CD4-positive, alpha-beta T cell treated with Interleukin-17A for 1 hour (primary cell): ENCODE measurements around the gene PRIM2.
"Not testable (repeated sequence)": the region's sequence is repeated elsewhere in the genome, so short reads cannot be mapped to it uniquely, and the experiment has no call there.

Source experiments
- DNase-seq: peaks from one replicate; pipeline ENCODE4 v3.0.0-alpha.2; 2020

The PRIM2 gene

GRCh38 chr6:57515171-57515570 is 197.7 kb downstream of the PRIM2 start:
- DNase-seq = not testable (repeated sequence)

DNA sequence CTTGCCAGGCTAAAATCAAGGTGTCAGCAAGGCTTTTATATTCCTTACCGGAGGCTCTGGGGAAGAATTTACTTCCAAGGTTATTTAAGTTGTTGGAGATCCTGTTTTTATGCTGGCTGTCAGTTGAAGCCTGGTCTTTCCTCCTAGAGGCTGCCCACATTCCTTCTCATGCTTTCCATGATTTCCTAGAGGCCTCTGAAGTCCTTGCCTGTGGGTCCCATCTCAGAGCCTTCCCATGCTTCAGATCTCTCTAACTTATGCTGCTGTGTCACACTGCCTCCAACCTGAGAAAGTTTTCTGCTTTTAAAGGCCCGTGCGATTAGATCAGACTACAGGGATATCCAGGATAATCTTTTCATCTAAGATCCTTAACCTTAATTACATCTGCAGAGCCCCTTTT is 198.4 kb downstream of the PRIM2 start:
- DNase-seq = not testable (repeated sequence)

- not testable (repeated sequence) for DNase-seq
These were observed 199.3 kb downstream of the PRIM2 start for GRCh38 chr6:57516776-57517175.

GRCh38 chr6:57519198-57519597 is 201.8 kb downstream of the PRIM2 start:
- DNase-seq = not testable (repeated sequence)

- not testable (repeated sequence) for DNase-seq
These were observed 203.7 kb downstream of the PRIM2 start for GRCh38 chr6:57521085-57521484.

DNA sequence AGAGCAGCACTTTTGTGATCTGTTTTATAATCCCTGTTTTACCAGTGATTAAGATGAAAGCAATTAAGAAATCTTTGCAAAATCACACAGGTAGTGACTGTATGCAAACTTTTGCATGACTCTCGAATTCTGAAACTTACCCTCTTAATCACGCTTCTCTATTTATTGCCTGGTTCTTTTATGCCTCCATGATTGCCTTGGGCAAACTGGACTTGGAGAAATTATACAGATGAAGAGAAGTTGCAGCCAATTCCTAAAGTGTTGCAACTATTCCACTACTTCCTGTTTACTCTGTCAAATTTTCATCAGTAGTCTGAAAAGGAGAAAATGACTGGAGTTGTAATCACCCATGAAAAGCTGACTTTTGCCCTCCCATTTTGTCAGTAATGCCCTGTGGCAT is 205.8 kb downstream of the PRIM2 start:
- not testable (repeated sequence) for DNase-seq

DNA sequence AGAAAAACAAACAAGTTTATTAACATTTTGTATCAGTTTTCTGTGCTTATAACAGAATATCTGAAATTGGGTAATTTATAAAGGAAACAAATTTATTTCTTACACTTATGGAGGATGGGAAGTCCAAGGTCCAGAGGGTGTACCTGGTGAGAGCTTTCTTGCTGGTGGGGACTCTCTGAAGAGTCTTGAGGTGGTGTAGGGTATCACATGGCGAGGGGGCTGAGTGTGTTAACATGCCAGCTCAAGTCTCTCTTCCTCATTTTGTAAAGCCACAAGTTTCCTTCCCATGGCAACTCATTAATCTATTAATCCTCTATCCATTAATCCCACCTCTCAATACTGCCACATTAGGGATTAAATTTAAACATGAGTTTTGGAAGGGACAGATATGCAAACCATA is 212.3 kb downstream of the PRIM2 start:
- DNase-seq = not testable (repeated sequence)

- DNase-seq = not testable (repeated sequence)
These were observed 215.2 kb downstream of the PRIM2 start for GRCh38 chr6:57532660-57533059.

DNA sequence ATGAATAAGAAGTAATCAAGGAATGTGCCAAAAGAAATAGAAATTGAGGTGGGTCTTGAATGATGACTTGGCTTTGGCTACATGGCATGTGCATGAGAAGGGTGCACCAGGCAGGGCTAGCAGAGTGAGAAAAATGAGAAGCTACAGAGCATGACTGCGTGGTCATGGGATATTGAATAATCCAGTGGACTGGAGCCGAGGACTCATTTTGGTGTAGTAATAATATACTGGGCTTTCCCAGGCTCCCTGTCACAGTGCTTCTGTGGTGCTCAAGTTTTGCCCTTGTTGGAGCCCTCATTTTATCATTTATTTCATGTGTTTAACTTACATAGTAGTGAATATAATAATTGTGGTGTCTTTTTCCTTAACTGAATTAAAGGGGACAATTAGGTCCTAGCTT is 217.7 kb downstream of the PRIM2 start:
- not testable (repeated sequence) for DNase-seq

- not testable (repeated sequence) for DNase-seq
These were observed 218.6 kb downstream of the PRIM2 start for GRCh38 chr6:57535994-57536393.

- not testable (repeated sequence) for DNase-seq
These were observed 220.5 kb downstream of the PRIM2 start for GRCh38 chr6:57537916-57538315.

- DNase-seq = not testable (repeated sequence)
These were observed 234.5 kb downstream of the PRIM2 start for GRCh38 chr6:57551961-57552360.

DNA sequence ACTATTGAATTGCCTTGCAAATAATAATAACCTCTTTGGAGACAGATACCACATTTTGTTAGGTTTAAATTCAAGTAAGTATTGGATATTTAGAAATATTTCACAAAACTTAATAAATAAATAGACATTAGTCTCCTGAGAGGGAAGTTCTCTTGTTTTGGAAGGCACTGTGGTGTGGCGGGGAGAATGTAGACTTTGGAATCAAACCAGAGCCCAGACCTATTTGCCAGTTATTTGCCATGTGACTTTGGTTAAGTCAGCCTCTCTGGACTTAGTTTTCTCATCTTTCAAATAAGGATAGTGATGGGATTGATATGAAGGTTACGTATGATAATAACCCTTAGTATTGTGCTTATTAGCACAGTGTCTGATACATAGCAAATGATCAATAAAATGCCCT is 240.4 kb downstream of the PRIM2 start:
- DNase-seq = not testable (repeated sequence)

DNA sequence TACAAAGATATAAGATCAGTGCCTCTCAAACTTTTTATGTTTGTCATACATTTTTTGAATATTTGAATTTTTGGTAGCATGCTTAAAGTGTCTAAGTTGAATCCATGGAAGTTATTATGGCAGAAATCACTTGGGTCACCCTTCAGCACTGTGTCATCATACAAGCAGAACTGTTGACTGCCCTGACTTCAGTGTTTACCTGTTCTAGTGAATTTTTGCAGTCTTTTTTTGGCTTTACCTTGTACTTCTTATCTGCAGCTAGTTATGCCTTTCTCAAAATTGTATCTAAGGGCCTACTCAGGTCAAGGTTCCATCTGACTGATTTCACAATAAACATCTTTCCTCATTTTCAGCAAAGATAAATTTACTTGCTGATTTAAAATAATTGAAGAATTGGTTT is 241.7 kb downstream of the PRIM2 start:
- DNase-seq = not testable (repeated sequence)

GRCh38 chr6:57562233-57562632 is 244.8 kb downstream of the PRIM2 start:
- DNase-seq = not testable (repeated sequence)

- not testable (repeated sequence) for DNase-seq
These were observed 254.7 kb downstream of the PRIM2 start for GRCh38 chr6:57572119-57572518.

DNA sequence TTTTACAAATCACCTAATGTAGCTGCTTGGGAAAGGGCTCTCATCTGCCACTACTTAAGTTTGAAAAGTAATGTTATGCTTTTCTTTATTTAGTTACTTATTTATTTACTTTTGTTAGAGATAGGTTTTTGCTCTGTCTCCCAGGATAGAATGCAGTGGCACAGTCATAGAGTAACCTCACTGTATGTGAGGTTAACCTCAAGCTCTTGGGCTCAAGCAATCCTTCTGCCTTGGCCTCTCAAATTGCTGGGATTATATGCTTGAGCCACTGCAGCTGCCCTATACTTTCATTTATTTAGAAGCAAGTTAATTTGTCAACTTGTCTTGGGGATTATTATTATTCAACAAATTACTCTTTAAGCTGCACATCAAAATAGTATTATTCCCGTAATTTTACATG is 255.4 kb downstream of the PRIM2 start:
- DNase-seq = not testable (repeated sequence)

DNA sequence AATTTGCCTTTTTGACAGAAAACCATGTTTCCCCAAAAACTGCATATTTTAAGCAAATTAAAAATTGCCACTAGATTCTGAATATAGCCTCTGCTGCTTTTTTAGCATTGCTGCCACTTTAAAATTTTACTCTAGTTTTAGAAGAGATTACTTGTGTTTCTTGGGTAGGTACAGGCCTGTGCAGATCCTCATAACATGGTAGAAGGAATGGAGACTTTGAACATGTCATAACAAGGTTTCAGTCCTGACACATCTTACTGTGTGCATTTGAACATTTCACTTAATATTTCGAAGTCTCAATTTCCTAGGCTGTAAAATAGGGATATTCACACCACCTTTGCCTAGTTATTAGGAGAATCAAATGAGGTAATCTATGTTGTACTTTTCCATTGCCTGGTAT is 259.6 kb downstream of the PRIM2 start:
- DNase-seq = not testable (repeated sequence)

DNA sequence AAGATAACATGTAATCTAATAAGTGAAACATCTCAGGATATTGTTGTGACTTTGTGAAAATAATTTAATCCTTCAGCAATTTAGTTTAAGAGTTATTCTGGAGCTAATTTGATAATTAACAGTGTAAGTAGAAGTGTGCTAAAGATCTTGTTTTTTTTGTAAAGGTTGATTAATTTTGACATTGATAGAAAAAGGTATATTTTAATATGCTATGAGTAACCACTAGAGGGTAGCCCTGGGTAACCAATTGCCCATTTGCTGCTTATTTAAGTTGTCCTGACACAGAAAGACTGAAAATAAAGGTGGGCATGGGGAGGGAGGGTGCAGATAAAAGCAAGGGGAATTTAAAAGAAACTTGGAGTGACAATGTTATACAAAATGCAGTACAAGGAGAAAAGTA is 262.1 kb downstream of the PRIM2 start:
- DNase-seq = not testable (repeated sequence)

DNA sequence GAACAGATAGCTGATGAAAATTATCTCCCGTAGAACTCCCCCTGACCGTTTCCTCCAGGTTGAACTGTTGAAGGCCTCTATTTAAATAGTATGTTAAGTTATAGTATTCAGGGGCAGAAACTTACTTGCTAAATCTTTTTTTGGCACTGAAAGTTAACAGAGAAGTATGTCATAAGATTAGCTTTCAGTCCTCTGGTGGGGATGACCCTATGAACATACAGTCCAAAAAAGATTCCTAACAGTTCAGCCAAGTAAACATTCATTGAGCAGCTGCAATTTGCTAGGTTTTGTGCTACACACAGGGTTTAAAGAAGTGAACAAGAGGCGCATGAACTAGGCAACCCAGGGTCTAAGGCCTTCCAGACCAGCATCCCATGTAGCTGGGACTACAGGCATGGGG is 264.2 kb downstream of the PRIM2 start:
- DNase-seq = not testable (repeated sequence)

- DNase-seq = not testable (repeated sequence)
These were observed 283.7 kb downstream of the PRIM2 start for GRCh38 chr6:57601105-57601504.

GRCh38 chr6:57605303-57605702 is 287.9 kb downstream of the PRIM2 start:
- DNase-seq = not testable (repeated sequence)

GRCh38 chr6:57606331-57606730 is 288.9 kb downstream of the PRIM2 start:
- DNase-seq = not testable (repeated sequence)

- not testable (repeated sequence) for DNase-seq
These were observed 293.2 kb downstream of the PRIM2 start for GRCh38 chr6:57610612-57611011.

DNA sequence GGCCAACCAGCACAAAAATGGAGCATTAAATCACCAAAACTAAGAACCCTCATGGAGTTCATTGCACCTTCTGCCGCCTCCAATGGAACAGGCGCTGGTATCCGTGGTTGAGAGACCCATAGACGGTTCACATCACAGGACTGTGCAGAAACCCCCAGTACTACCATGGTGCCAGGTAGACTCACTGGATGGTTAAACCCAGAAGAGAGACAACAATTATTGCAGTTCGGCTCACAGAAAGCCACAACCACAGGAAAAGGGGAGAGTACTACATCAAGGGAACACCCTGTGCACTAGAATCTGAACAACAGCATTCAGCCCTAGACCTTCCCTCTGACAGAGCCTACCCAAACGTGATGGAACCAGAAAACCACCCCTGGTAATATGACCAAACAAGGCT is 301.5 kb downstream of the PRIM2 start:
- DNase-seq = not testable (repeated sequence)

- DNase-seq = not testable (repeated sequence)
These were observed 314.3 kb downstream of the PRIM2 start for GRCh38 chr6:57631773-57632172.
